H9 (cell line): ENCODE results near the gene RAB3C. TPM values are rescaled to one million over a fixed set of nuclear protein-coding genes. Genes with fewer than 3 reads are reported as not detected.

ENCODE experiments used
- DNase-seq: peaks from one replicate; pipeline ENCODE4 v3.0.0-alpha.2; 2017
- H2AFZ ChIP-seq: one replicate; pipeline ENCODE4 v1.6.1; 2013; ENCODE audit warnings: mild to moderate bottlenecking, low read length, control low read depth, moderate library complexity
- H2AK5ac ChIP-seq: 2 replicates; pipeline ENCODE4 v1.6.1; 2013; ENCODE audit warnings: low read length, control low read depth, mixed read lengths; ENCODE audit not compliant: insufficient read length
- H2BK120ac ChIP-seq: one replicate; pipeline ENCODE4 v1.6.1; 2013; ENCODE audit warnings: low read depth, mild to moderate bottlenecking, low read length, control low read depth, inconsistent platforms; ENCODE audit not compliant: poor library complexity, severe bottlenecking
- H2BK12ac ChIP-seq: 2 replicates; pipeline ENCODE4 v1.6.1; 2013; ENCODE audit warnings: low read length, control low read depth, mixed read lengths, low read depth; ENCODE audit not compliant: insufficient read length
- H2BK15ac ChIP-seq: 2 replicates; pipeline ENCODE4 v1.6.1; 2013; ENCODE audit warnings: low read depth, low read length, control low read depth
- H2BK20ac ChIP-seq: one replicate; pipeline ENCODE4 v1.6.1; 2013; ENCODE audit warnings: low read depth, mild to moderate bottlenecking, low read length, control low read depth, inconsistent platforms; ENCODE audit not compliant: poor library complexity, severe bottlenecking
- H2BK5ac ChIP-seq: 2 replicates; pipeline ENCODE4 v1.6.1; 2013; ENCODE audit warnings: low read length, control low read depth, mixed read lengths; ENCODE audit not compliant: insufficient read length
- H3K14ac ChIP-seq: 2 replicates; pipeline ENCODE4 v1.6.1; 2013; ENCODE audit warnings: low read length, control low read depth; ENCODE audit not compliant: insufficient read depth
- H3K18ac ChIP-seq: 2 replicates; pipeline ENCODE4 v1.6.1; 2013; ENCODE audit warnings: low read depth, mild to moderate bottlenecking, mixed read lengths, low read length, control low read depth; ENCODE audit not compliant: insufficient read length
- H3K23ac ChIP-seq: 2 replicates; pipeline ENCODE4 v1.6.1; 2013; ENCODE audit warnings: low read length, control low read depth, mixed read lengths, low read depth; ENCODE audit not compliant: insufficient read length
- H3K23me2 ChIP-seq: 2 replicates; pipeline ENCODE4 v1.6.1; 2013; ENCODE audit warnings: low read depth, mild to moderate bottlenecking, mixed read lengths, low read length, control low read depth; ENCODE audit not compliant: insufficient read length, poor library complexity, severe bottlenecking
- H3K27ac ChIP-seq: 2 replicates; pipeline ENCODE4 v1.5.1; 2013; ENCODE audit warnings: low read length, control low read depth, mixed read lengths, low read depth; ENCODE audit not compliant: insufficient read length
- H3K27me3 ChIP-seq: 2 replicates; pipeline ENCODE4 v1.6.1; 2013; ENCODE audit warnings: low read length, control low read depth, inconsistent platforms; ENCODE audit not compliant: insufficient read depth
- H3K4ac ChIP-seq: 2 replicates; pipeline ENCODE4 v1.6.1; 2013; ENCODE audit warnings: low read depth, mild to moderate bottlenecking, control low read depth, inconsistent platforms, low read length, moderate library complexity
- H3K4me1 ChIP-seq: 2 replicates; pipeline ENCODE4 v1.6.1; 2013; ENCODE audit warnings: low read length, control low read depth, inconsistent platforms; ENCODE audit not compliant: insufficient read depth
- H3K4me2 ChIP-seq: 2 replicates; pipeline ENCODE4 v1.6.1; 2013; ENCODE audit warnings: low read length, control low read depth, mixed read lengths; ENCODE audit not compliant: insufficient read length, insufficient read depth
- H3K56ac ChIP-seq: 2 replicates; pipeline ENCODE4 v1.6.1; 2013; ENCODE audit warnings: low read depth, mild to moderate bottlenecking, mixed read lengths, low read length, control low read depth; ENCODE audit not compliant: insufficient read length
- H3K79me1 ChIP-seq: 2 replicates; pipeline ENCODE4 v1.6.1; 2013; ENCODE audit warnings: low read depth, mild to moderate bottlenecking, moderate library complexity, low read length, control low read depth, inconsistent platforms; ENCODE audit not compliant: insufficient read depth, poor library complexity, severe bottlenecking
- H3K79me2 ChIP-seq: 2 replicates; pipeline ENCODE4 v1.6.1; 2013; ENCODE audit warnings: low read length, control low read depth, inconsistent platforms; ENCODE audit not compliant: insufficient read depth
- H3K9ac ChIP-seq: 2 replicates; pipeline ENCODE4 v1.6.1; 2013; ENCODE audit warnings: low read length, control low read depth, mixed read lengths; ENCODE audit not compliant: insufficient read length; ENCODE audit errors: extremely low read depth
- H3K9me3 ChIP-seq: one replicate; pipeline ENCODE4 v1.6.1; 2013; ENCODE audit warnings: low read depth, low read length, inconsistent platforms; ENCODE audit not compliant: control insufficient read depth
- H3T11ph ChIP-seq: one replicate; pipeline ENCODE4 v1.6.1; 2013; ENCODE audit warnings: mild to moderate bottlenecking, low read length, control low read depth, inconsistent platforms
- H4K20me1 ChIP-seq: one replicate; pipeline ENCODE4 v1.6.1; 2013; ENCODE audit not compliant: control insufficient read depth, insufficient read length, insufficient read depth
- H4K5ac ChIP-seq: 2 replicates; pipeline ENCODE4 v1.6.1; 2013; ENCODE audit warnings: low read depth, mild to moderate bottlenecking, mixed read lengths, low read length, control low read depth; ENCODE audit not compliant: insufficient read length
- H4K8ac ChIP-seq: replicated peaks from 2 replicates; pipeline ENCODE4 v1.6.1; 2013; ENCODE audit warnings: low read length, control low read depth, mixed read lengths, low read depth; ENCODE audit not compliant: insufficient read length
- H4K91ac ChIP-seq: 2 replicates; pipeline ENCODE4 v1.6.1; 2013; ENCODE audit warnings: low read depth, mild to moderate bottlenecking, moderate library complexity, mixed read lengths, low read length, control low read depth; ENCODE audit not compliant: insufficient read length
- H3K27ac Mint-ChIP-seq, 3 experiments: 2 replicates in 2 of 3; 3 replicates in 1 of 3; pipeline ENCODE4 v1.8.0; 2020 to 2021; ENCODE audit warnings: mixed read lengths in 3 of 3, mild to moderate bottlenecking in 1 of 3, moderate library complexity in 1 of 3
- H3K27me3 Mint-ChIP-seq: 2 replicates; pipeline ENCODE4 v1.8.0; 2021; ENCODE audit warnings: low read depth, mild to moderate bottlenecking, moderate library complexity, mixed read lengths
- H3K36me3 Mint-ChIP-seq, 3 experiments: 2 replicates in 2 of 3; 3 replicates in 1 of 3; pipeline ENCODE4 v1.8.0; 2020 to 2021; ENCODE audit warnings: low read depth in 3 of 3, mixed read lengths in 3 of 3; ENCODE audit not compliant: insufficient read depth in 1 of 3
- H3K4me1 Mint-ChIP-seq, 2 experiments: 2 replicates each; pipeline ENCODE4 v1.8.0; 2020; ENCODE audit warnings: mixed read lengths in 2 of 2
- H3K4me3 Mint-ChIP-seq, 2 experiments: 2 replicates in 1 of 2; 3 replicates in 1 of 2; pipeline ENCODE4 v1.8.0; 2020 to 2021; ENCODE audit warnings: mild to moderate bottlenecking in 2 of 2, mixed read lengths in 2 of 2, moderate library complexity in 1 of 2
- H3K9me3 Mint-ChIP-seq, 2 experiments: 2 replicates in 1 of 2; 3 replicates in 1 of 2; pipeline ENCODE4 v1.8.0; 2020; ENCODE audit warnings: mild to moderate bottlenecking in 2 of 2, mixed read lengths in 2 of 2, moderate library complexity in 1 of 2
- total RNA-seq: library from RNA; stranded (reverse); gene quantifications from 2 replicates; pipeline ENCODE4 v1.2.1, GENCODE V29; 2021
- TF ChIP-seq, protein P1 (sequence below): fragments of 200-600 bp; sonication (generic); conservative IDR thresholded peaks from 3 replicates; pipeline ENCODE4 v1.8.0; 2021; ENCODE audit warnings: antibody characterized with exemption, mild to moderate bottlenecking

The RAB3C gene
- total RNA-seq, 1 experiment from 2014 or later = 16.3 TPM

DNA sequence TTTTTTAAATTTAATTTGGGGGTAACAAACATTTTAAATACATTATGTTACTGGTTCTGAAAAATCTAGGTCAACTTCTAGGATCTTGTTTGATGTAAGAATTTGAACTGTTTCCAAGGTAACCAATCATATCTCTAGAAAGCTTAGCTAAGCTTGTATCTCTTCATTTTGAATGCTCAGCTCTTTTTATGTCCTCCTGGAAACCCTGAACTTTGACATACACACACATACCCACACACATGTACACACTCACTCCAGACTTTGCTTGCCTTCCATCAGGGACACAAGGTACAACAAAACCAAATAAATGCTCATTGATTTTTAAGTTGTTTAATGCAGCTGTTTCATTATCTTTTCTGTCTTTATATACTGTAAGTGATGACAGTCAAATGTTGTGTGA lies 178.5 kb downstream of the RAB3C start:
- Histone ChIP-seq H3K4me2 (no peak overlapping the region), H3K27ac (no peak overlapping the region), H3K18ac (no peak overlapping the region), H2AFZ (no peak overlapping the region), H2BK15ac (no peak overlapping the region), H3K9ac (no peak overlapping the region), H2BK20ac (no peak overlapping the region), H3K56ac (no peak overlapping the region), H3T11ph (no peak overlapping the region), H4K8ac (no peak overlapping the region), H3K23me2 (no peaks in the 10 kb centered on the region), H3K79me1 (no peaks in the 10 kb centered on the region), H2BK120ac (no peak overlapping the region), H3K27me3 (no peaks in the 10 kb centered on the region), H3K14ac (no peak overlapping the region), H3K4me1 (no peaks in the 10 kb centered on the region), H2BK5ac (no peak overlapping the region), H3K79me2 (no peaks in the 10 kb centered on the region), H4K91ac (no peak overlapping the region), H2AK5ac (no peak overlapping the region), H4K5ac (no peak overlapping the region), H4K20me1 (no peaks in the 10 kb centered on the region), H2BK12ac (no peak overlapping the region), H3K23ac (no peak overlapping the region), H3K9me3 (no peaks in the 10 kb centered on the region), H3K4ac (no peak overlapping the region)
- Mint-ChIP-seq H3K27ac (no peak overlapping the region), H3K4me1 (no peaks in the 10 kb centered on the region), H3K4me3 (no peak overlapping the region), H3K36me3 (no peaks in the 10 kb centered on the region), H3K9me3 (no peaks in the 10 kb centered on the region), H3K27me3 (no peaks in the 10 kb centered on the region)
- TF ChIP-seq, protein P1, sequence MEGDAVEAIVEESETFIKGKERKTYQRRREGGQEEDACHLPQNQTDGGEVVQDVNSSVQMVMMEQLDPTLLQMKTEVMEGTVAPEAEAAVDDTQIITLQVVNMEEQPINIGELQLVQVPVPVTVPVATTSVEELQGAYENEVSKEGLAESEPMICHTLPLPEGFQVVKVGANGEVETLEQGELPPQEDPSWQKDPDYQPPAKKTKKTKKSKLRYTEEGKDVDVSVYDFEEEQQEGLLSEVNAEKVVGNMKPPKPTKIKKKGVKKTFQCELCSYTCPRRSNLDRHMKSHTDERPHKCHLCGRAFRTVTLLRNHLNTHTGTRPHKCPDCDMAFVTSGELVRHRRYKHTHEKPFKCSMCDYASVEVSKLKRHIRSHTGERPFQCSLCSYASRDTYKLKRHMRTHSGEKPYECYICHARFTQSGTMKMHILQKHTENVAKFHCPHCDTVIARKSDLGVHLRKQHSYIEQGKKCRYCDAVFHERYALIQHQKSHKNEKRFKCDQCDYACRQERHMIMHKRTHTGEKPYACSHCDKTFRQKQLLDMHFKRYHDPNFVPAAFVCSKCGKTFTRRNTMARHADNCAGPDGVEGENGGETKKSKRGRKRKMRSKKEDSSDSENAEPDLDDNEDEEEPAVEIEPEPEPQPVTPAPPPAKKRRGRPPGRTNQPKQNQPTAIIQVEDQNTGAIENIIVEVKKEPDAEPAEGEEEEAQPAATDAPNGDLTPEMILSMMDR = no peak
- no peak for DNase-seq
